OCI-LY3 (cell line): ENCODE measurements around the gene PGAM2.

Source experiments
- H2AFZ ChIP-seq: fragments of 200-600, 300-600 bp; shearing (Covaris generic); 2 replicates; pipeline ENCODE4 v1.6.0; 2014; ENCODE audit warnings: antibody characterized with exemption, low read depth, low read length
- H3K27ac ChIP-seq: fragments of 200-600, 300-600 bp; sonication (generic); 2 replicates; pipeline ENCODE4 v1.5.1; 2014; ENCODE audit warnings: mild to moderate bottlenecking, low read length, moderate library complexity, mixed read lengths
- H3K27me3 ChIP-seq: fragments of 200-600, 300-600 bp; sonication (generic); 2 replicates; pipeline ENCODE4 v1.6.1; 2014; ENCODE audit warnings: low read depth, low read length, mixed read lengths
- H3K36me3 ChIP-seq: fragments of 200-600, 300-600 bp; sonication (generic); replicated peaks from 2 replicates; pipeline ENCODE3; 2014; ENCODE audit warnings: low read depth, low read length, mixed read lengths
- H3K4me1 ChIP-seq: fragments of 300-600, 200-600 bp; sonication (generic); 2 replicates; pipeline ENCODE4 v1.6.1; 2014; ENCODE audit warnings: low read length, mixed read lengths
- H3K4me2 ChIP-seq: fragments of 200-600, 300-600 bp; sonication (generic); 2 replicates; pipeline ENCODE4 v1.6.1; 2014; ENCODE audit warnings: low read length, mixed read lengths
- H3K4me3 ChIP-seq: fragments of 300-600, 200-600 bp; sonication (generic); 2 replicates; pipeline ENCODE4 v1.5.1; 2014; ENCODE audit warnings: antibody characterized with exemption, mild to moderate bottlenecking, low read length, moderate library complexity
- H3K79me2 ChIP-seq: fragments of 300-600, 200-600 bp; shearing (Covaris generic); 2 replicates; pipeline ENCODE4 v1.6.1; 2014; ENCODE audit warnings: mild to moderate bottlenecking, low read length, mixed read lengths
- H3K9ac ChIP-seq: fragments of 300-600, 200-600 bp; shearing (Covaris generic); 2 replicates; pipeline ENCODE4 v1.6.0; 2014; ENCODE audit warnings: mild to moderate bottlenecking, low read length, moderate library complexity
- H3K9me3 ChIP-seq: fragments of 200-600, 300-600 bp; shearing (Covaris generic); 2 replicates; pipeline ENCODE4 v1.6.1; 2014; ENCODE audit warnings: low read length, mixed read lengths; ENCODE audit not compliant: insufficient read depth
- H4K20me1 ChIP-seq: fragments of 200-600, 300-600 bp; sonication (generic); 2 replicates; pipeline ENCODE4 v1.6.1; 2016; ENCODE audit warnings: low read length, mixed read lengths; ENCODE audit not compliant: insufficient read depth
- EZH2phosphoT487 ChIP-seq: fragments of 200-600 bp; shearing (Covaris generic); IDR thresholded peaks from 2 replicates; pipeline ENCODE4 v1.6.1; 2018; ENCODE audit warnings: antibody characterized with exemption, mixed run types, low read depth
- TF ChIP-seq, protein P1 (sequence below): fragments of 200-600, 300-600 bp; sonication (generic); IDR thresholded peaks from 2 replicates; pipeline ENCODE4 v1.5.1; 2014; ENCODE audit warnings: antibody characterized with exemption, low read length, low read depth

The PGAM2 gene

DNA sequence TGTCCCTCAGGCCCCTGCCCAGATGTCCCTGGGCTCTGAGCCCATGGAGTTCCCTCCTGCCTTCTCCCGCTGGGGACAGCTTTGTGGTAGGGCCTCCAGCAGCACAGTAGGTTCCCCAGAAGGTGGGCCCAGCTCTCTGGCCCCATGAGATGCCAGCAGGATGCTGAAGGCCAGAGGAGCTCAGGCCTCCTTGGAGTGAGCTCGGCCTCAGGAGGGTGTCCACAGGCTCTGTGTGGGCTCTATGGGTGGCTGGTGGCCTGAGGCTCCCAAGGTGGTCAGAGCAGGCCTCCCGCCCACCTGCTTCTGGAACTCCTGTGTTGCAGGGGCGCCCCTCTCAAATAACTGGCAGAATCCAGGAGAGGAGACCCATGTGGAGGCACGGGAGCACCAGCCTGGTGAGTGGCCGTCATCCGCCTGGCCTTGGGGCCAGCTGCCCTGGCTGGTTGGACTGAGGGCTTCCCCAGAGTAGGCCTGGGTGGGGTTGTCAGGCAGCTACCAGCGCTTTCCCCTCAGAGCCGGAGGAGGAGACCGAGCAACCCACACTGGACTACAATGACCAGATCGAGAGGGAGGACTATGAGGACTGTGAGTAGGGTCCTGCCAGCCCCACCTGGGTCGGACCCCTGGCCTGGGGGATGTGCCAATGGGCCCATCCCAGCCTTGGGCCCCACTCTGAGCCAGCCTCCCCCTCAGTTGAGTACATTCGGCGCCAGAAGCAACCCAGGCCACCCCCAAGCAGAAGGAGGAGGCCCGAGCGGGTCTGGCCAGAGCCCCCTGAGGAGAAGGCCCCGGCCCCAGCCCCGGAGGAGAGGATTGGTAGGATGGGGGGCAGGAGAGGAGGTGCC, 42.0 kb upstream of the PGAM2 start:
- Histone ChIP-seq H3K9me3 (no peaks in the 10 kb centered on the region), H3K27ac (no peak overlapping the region), H4K20me1 (no peaks in the 10 kb centered on the region), H3K4me2 (no peak overlapping the region), H2AFZ (no peak overlapping the region), H3K36me3 (no peaks in the 10 kb centered on the region), H3K4me3 (no peak overlapping the region), H3K9ac (no peak overlapping the region), H3K4me1 (0 out of 2 replicates have a peak, but pooled peaks cover 5% of the 10 kb centered on the region), H3K79me2 (no peaks in the 10 kb centered on the region), H3K27me3 (no peaks in the 10 kb centered on the region)
- TF ChIP-seq, protein P1, sequence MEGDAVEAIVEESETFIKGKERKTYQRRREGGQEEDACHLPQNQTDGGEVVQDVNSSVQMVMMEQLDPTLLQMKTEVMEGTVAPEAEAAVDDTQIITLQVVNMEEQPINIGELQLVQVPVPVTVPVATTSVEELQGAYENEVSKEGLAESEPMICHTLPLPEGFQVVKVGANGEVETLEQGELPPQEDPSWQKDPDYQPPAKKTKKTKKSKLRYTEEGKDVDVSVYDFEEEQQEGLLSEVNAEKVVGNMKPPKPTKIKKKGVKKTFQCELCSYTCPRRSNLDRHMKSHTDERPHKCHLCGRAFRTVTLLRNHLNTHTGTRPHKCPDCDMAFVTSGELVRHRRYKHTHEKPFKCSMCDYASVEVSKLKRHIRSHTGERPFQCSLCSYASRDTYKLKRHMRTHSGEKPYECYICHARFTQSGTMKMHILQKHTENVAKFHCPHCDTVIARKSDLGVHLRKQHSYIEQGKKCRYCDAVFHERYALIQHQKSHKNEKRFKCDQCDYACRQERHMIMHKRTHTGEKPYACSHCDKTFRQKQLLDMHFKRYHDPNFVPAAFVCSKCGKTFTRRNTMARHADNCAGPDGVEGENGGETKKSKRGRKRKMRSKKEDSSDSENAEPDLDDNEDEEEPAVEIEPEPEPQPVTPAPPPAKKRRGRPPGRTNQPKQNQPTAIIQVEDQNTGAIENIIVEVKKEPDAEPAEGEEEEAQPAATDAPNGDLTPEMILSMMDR = no peak
- no peak for TF ChIP-seq EZH2phosphoT487

DNA sequence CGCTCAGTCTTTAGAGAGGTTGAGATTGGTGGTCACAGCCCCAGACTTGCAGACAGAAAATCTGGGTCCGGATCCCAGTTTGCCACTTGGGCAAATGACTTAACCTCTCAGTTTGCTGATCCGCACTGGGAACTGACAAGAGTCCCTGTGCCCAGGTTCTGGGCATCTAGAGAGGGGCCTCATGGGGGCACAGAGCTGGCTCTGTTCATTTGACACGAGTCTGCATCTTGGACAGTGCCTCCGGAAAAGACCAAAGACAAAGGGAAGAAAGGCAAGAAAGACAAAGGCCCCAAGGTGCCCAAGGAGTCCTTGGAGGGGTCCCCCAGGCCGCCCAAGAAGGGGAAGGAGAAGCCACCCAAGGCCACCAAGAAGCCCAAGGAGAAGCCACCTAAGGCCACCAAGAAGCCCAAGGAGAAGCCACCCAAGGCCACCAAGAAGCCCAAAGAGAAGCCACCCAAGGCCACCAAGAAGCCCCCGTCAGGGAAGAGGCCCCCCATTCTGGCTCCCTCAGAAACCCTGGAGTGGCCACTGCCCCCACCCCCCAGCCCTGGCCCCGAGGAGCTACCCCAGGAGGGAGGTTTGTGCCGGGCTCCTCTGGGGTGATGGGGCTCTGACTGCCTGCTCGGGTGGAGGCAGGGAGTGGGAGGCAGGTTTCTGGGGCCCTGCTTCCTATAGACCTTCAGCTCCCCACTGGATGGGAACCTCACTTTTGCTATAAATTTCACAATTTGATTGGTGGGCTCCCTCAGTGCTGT, 41.1 kb upstream of the PGAM2 start:
- H2AFZ ChIP-seq = no peak overlapping the region
- no peak overlapping the region for H3K4me2 ChIP-seq
- no peak overlapping the region for H3K4me3 ChIP-seq
- no peaks in the 10 kb centered on the region for H3K27me3 ChIP-seq
- no peaks in the 10 kb centered on the region for H3K79me2 ChIP-seq
- no peaks in the 10 kb centered on the region for H3K36me3 ChIP-seq
- no peak overlapping the region for H3K27ac ChIP-seq
- no peak for TF ChIP-seq EZH2phosphoT487
- TF ChIP-seq, protein P1 = no peak
- H3K9ac ChIP-seq = no peak overlapping the region
- H3K4me1 ChIP-seq = 0 out of 2 replicates have a peak, but pooled peaks cover 5% of the 10 kb centered on the region
- H4K20me1 ChIP-seq = no peaks in the 10 kb centered on the region
- no peaks in the 10 kb centered on the region for H3K9me3 ChIP-seq

DNA sequence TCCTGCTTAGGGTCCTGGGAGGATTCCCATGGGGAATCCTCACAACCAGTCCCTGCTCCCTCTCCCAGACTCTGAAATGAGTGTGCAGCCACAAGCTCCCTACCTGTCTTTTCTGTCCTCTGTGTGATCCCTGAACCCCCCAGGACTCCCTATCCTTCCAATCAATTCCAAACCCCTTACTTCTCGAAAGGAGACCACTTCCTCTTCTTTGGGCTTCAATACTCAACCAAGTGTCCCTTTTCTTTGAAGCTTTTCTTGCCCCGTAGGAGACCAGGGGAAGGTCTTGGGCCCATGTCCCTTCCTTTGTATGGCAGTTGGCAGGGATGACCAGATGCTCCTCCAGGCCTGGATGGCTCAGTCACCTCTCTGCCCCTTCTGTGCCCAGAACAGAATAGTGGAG, 40.5 kb upstream of the PGAM2 start:
- H3K4me2 ChIP-seq = no peak overlapping the region

More for the DNA sequence above, 40.5 kb upstream of the PGAM2 start:
- Histone ChIP-seq H2AFZ (no peak overlapping the region), H3K27me3 (no peaks in the 10 kb centered on the region), H3K4me3 (no peak overlapping the region), H3K9me3 (no peaks in the 10 kb centered on the region), H3K79me2 (no peaks in the 10 kb centered on the region), H4K20me1 (no peaks in the 10 kb centered on the region), H3K4me1 (peaks cover 11% of the 10 kb centered on the region), H3K9ac (no peak overlapping the region), H3K36me3 (no peaks in the 10 kb centered on the region), H3K27ac (no peak overlapping the region)
- TF ChIP-seq, protein P1 = no peak
- no peak for TF ChIP-seq EZH2phosphoT487
